ENCODE results near the gene ITGAE. TPM values are rescaled to one million over a fixed set of nuclear protein-coding genes. Genes with fewer than 3 reads are reported as not detected.

Gene ITGAE
- total and polyA plus RNA-seq, 2 experiments from 2014 or later, result 11.7 to 44.9 TPM

- Histone ChIP-seq H3K27ac (ENCODE audit: low read depth) (no peak overlapping the region), H3K4me3 (no peak overlapping the region), H3K79me2 (replicated peaks; ENCODE audit: insufficient read depth) (no peaks in the 10 kb centered on the region; the same call in 1 of the 2 replicates), H3F3A (replicated peaks; ENCODE audit: low read depth) (no peaks in the 10 kb centered on the region), H3K36me3 (ENCODE audit: insufficient read depth) (peaks cover 67% of the 10 kb centered on the region), H3K4me1 (ENCODE audit: insufficient read depth) (no peaks in the 10 kb centered on the region), H3K9me2 (ENCODE audit: insufficient read depth) (no peaks in the 10 kb centered on the region), H3K4me2 (no peak overlapping the region), H2AFZ (no peak overlapping the region), H4K20me1 (replicated peaks; ENCODE audit: insufficient read depth) (peaks cover 12% of the 10 kb centered on the region), H3K27me3 (ENCODE audit: insufficient read depth) (no peaks in the 10 kb centered on the region)
- TF ChIP-seq, protein P1, sequence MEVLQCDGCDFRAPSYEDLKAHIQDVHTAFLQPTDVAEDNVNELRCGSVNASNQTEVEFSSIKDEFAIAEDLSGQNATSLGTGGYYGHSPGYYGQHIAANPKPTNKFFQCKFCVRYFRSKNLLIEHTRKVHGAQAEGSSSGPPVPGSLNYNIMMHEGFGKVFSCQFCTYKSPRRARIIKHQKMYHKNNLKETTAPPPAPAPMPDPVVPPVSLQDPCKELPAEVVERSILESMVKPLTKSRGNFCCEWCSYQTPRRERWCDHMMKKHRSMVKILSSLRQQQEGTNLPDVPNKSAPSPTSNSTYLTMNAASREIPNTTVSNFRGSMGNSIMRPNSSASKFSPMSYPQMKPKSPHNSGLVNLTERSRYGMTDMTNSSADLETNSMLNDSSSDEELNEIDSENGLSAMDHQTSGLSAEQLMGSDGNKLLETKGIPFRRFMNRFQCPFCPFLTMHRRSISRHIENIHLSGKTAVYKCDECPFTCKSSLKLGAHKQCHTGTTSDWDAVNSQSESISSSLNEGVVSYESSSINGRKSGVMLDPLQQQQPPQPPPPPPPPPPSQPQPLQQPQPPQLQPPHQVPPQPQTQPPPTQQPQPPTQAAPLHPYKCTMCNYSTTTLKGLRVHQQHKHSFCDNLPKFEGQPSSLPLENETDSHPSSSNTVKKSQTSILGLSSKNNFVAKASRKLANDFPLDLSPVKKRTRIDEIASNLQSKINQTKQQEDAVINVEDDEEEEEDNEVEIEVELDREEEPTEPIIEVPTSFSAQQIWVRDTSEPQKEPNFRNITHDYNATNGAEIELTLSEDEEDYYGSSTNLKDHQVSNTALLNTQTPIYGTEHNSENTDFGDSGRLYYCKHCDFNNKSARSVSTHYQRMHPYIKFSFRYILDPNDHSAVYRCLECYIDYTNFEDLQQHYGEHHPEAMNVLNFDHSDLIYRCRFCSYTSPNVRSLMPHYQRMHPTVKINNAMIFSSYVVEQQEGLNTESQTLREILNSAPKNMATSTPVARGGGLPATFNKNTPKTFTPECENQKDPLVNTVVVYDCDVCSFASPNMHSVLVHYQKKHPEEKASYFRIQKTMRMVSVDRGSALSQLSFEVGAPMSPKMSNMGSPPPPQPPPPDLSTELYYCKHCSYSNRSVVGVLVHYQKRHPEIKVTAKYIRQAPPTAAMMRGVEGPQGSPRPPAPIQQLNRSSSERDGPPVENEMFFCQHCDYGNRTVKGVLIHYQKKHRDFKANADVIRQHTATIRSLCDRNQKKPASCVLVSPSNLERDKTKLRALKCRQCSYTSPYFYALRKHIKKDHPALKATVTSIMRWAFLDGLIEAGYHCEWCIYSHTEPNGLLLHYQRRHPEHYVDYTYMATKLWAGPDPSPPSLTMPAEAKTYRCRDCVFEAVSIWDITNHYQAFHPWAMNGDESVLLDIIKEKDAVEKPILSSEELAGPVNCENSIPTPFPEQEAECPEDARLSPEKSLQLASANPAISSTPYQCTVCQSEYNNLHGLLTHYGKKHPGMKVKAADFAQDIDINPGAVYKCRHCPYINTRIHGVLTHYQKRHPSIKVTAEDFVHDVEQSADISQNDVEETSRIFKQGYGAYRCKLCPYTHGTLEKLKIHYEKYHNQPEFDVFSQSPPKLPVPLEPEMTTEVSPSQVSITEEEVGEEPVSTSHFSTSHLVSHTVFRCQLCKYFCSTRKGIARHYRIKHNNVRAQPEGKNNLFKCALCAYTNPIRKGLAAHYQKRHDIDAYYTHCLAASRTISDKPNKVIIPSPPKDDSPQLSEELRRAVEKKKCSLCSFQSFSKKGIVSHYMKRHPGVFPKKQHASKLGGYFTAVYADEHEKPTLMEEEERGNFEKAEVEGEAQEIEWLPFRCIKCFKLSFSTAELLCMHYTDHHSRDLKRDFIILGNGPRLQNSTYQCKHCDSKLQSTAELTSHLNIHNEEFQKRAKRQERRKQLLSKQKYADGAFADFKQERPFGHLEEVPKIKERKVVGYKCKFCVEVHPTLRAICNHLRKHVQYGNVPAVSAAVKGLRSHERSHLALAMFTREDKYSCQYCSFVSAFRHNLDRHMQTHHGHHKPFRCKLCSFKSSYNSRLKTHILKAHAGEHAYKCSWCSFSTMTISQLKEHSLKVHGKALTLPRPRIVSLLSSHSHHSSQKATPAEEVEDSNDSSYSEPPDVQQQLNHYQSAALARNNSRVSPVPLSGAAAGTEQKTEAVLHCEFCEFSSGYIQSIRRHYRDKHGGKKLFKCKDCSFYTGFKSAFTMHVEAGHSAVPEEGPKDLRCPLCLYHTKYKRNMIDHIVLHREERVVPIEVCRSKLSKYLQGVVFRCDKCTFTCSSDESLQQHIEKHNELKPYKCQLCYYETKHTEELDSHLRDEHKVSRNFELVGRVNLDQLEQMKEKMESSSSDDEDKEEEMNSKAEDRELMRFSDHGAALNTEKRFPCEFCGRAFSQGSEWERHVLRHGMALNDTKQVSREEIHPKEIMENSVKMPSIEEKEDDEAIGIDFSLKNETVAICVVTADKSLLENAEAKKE (CRISPR knock-in tag; IDR thresholded peaks at IDR 0.05), result no peak
- TF ChIP-seq, protein P2, sequence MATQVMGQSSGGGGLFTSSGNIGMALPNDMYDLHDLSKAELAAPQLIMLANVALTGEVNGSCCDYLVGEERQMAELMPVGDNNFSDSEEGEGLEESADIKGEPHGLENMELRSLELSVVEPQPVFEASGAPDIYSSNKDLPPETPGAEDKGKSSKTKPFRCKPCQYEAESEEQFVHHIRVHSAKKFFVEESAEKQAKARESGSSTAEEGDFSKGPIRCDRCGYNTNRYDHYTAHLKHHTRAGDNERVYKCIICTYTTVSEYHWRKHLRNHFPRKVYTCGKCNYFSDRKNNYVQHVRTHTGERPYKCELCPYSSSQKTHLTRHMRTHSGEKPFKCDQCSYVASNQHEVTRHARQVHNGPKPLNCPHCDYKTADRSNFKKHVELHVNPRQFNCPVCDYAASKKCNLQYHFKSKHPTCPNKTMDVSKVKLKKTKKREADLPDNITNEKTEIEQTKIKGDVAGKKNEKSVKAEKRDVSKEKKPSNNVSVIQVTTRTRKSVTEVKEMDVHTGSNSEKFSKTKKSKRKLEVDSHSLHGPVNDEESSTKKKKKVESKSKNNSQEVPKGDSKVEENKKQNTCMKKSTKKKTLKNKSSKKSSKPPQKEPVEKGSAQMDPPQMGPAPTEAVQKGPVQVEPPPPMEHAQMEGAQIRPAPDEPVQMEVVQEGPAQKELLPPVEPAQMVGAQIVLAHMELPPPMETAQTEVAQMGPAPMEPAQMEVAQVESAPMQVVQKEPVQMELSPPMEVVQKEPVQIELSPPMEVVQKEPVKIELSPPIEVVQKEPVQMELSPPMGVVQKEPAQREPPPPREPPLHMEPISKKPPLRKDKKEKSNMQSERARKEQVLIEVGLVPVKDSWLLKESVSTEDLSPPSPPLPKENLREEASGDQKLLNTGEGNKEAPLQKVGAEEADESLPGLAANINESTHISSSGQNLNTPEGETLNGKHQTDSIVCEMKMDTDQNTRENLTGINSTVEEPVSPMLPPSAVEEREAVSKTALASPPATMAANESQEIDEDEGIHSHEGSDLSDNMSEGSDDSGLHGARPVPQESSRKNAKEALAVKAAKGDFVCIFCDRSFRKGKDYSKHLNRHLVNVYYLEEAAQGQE (IDR thresholded peaks at IDR 0.05; ENCODE audit: unreplicated experiment), result no peak
- TF ChIP-seq ZNF331 (CRISPR knock-in tag; IDR thresholded peaks at IDR 0.05; ENCODE audit: low read depth) (no peak), CREB1 (CRISPR knock-in tag; IDR thresholded peaks at IDR 0.05; ENCODE audit: low read depth) (no peak), JUNB (IDR thresholded peaks at IDR 0.05; ENCODE audit: unreplicated experiment) (no peak), EZH2phosphoT487 (IDR thresholded peaks at IDR 0.05; ENCODE audit: unreplicated experiment) (no peak), EZH2 (IDR thresholded peaks at IDR 0.05; ENCODE audit: low read depth, unreplicated experiment) (no peak), POLR2AphosphoS5 (IDR thresholded peaks at IDR 0.05; ENCODE audit: low read depth) (no peak), NANOG (IDR thresholded peaks at IDR 0.05; ENCODE audit: borderline replicate concordance) (no peak), ZNF114 (CRISPR knock-in tag; IDR thresholded peaks at IDR 0.05) (no peak), STAT1 (IDR thresholded peaks at IDR 0.05; ENCODE audit: unreplicated experiment) (no peak)
- TF ChIP-seq, protein P3, sequence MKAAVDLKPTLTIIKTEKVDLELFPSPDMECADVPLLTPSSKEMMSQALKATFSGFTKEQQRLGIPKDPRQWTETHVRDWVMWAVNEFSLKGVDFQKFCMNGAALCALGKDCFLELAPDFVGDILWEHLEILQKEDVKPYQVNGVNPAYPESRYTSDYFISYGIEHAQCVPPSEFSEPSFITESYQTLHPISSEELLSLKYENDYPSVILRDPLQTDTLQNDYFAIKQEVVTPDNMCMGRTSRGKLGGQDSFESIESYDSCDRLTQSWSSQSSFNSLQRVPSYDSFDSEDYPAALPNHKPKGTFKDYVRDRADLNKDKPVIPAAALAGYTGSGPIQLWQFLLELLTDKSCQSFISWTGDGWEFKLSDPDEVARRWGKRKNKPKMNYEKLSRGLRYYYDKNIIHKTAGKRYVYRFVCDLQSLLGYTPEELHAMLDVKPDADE (IDR thresholded peaks at IDR 0.05), result no peak
- TF ChIP-seq, protein P4, sequence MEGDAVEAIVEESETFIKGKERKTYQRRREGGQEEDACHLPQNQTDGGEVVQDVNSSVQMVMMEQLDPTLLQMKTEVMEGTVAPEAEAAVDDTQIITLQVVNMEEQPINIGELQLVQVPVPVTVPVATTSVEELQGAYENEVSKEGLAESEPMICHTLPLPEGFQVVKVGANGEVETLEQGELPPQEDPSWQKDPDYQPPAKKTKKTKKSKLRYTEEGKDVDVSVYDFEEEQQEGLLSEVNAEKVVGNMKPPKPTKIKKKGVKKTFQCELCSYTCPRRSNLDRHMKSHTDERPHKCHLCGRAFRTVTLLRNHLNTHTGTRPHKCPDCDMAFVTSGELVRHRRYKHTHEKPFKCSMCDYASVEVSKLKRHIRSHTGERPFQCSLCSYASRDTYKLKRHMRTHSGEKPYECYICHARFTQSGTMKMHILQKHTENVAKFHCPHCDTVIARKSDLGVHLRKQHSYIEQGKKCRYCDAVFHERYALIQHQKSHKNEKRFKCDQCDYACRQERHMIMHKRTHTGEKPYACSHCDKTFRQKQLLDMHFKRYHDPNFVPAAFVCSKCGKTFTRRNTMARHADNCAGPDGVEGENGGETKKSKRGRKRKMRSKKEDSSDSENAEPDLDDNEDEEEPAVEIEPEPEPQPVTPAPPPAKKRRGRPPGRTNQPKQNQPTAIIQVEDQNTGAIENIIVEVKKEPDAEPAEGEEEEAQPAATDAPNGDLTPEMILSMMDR (conservative IDR thresholded peaks at IDR 0.05; ENCODE audit: low read depth in 2 of 2), result no peak
- no peaks in the 10 kb centered on the region for H3K9me3 Mint-ChIP-seq
- H3K27me3 Mint-ChIP-seq (ENCODE audit: insufficient read depth, low read depth, poor library complexity), result peaks cover 9% of the 10 kb centered on the region
- H3K4me3 Mint-ChIP-seq, result no peak overlapping the region
- ATAC-seq (no peak), DNase-seq (ENCODE audit: low spot score) (no peak)
- peaks cover 69% of the 10 kb centered on the region for H3K36me3 Mint-ChIP-seq (ENCODE audit: low read depth)
- H3K4me1 Mint-ChIP-seq, result no peaks in the 10 kb centered on the region
- H3K27ac Mint-ChIP-seq, result no peak overlapping the region
Measured at GRCh38 chr17:3815925-3816324, 14.9 kb upstream of the ITGAE start.

All from GM23338 (cell line).